SK-N-SH (cell line): Measurements from ENCODE around the gene NIPAL3. TPM values are rescaled to one million over a fixed set of nuclear protein-coding genes. Genes with fewer than 3 reads are reported as not detected.
"Not testable (repeated sequence)": the region's sequence is repeated elsewhere in the genome, so short reads cannot be mapped to it uniquely, and the experiment has no call there.

Experiments used
- CTCF ChIA-PET: fragments of 300-600, 350-600 bp; formaldehyde crosslinking; extraction: SDS; loops from one replicate; lab custom pipeline; 2021; lab: Yijun Ruan, JAX
- POLR2A ChIA-PET: fragments of 350-600 bp; sonication (Branson Sonifier 250); formaldehyde crosslinking; extraction: SDS; loops from one replicate; lab custom pipeline; 2020; ENCODE audit warnings: antibody characterized with exemption, inconsistent platforms; lab: Yijun Ruan, JAX
- DNase-seq: peaks from one replicate; pipeline ENCODE4 v3.0.0; 2012
- H2AFZ ChIP-seq: fragments of 200-600 bp; sonication (generic); 2 replicates; pipeline ENCODE4 v1.8.1; 2016; ENCODE audit warnings: antibody characterized with exemption, mild to moderate bottlenecking, low read depth
- H3F3A ChIP-seq: fragments of 200-600 bp; sonication (generic); replicated peaks from 2 replicates; pipeline ENCODE3; 2016; ENCODE audit warnings: antibody characterized with exemption, mild to moderate bottlenecking; ENCODE audit not compliant: insufficient read depth
- H3K27ac ChIP-seq, 2 experiments: fragments of 200-500 bp in 1 of 2; fragments of 200-600 bp in 1 of 2; sonication (Bioruptor generic) in 1 of 2; sonication (generic), shearing (Covaris generic) in 1 of 2; 2 replicates each; pipeline versions ENCODE4 v1.5.1 to v1.6.1; 2014 to 2016; ENCODE audit warnings: low read depth in 2 of 2, inconsistent platforms in 1 of 2, low read length in 1 of 2, mild to moderate bottlenecking in 1 of 2, mixed read lengths in 1 of 2
- H3K27me3 ChIP-seq: fragments of 200-600 bp; sonication (generic), shearing (Covaris generic); 2 replicates; pipeline ENCODE4 v1.6.1; 2016; ENCODE audit warnings: mixed run types; ENCODE audit not compliant: insufficient read depth
- H3K36me3 ChIP-seq, 2 experiments: fragments of 200-500 bp in 1 of 2; fragments of 200-600 bp in 1 of 2; sonication (Bioruptor generic) in 1 of 2; sonication (generic) in 1 of 2; replicated peaks in 1 of 2; 2 replicates each; pipeline versions ENCODE3 to v1.5.1; 2014 to 2016; ENCODE audit warnings: low read length in 1 of 2, mild to moderate bottlenecking in 1 of 2; ENCODE audit not compliant: insufficient read depth in 2 of 2, control insufficient read depth in 1 of 2
- H3K4me1 ChIP-seq, 2 experiments: fragments of 200-500 bp in 1 of 2; fragments of 200-600 bp in 1 of 2; sonication (Bioruptor generic) in 1 of 2; sonication (generic), shearing (Covaris generic) in 1 of 2; 2 replicates each; pipeline versions ENCODE4 v1.5.1 to v1.6.1; 2014 to 2016; ENCODE audit warnings: low read depth in 1 of 2, low read length in 1 of 2, mixed run types in 1 of 2; ENCODE audit not compliant: insufficient read depth in 2 of 2, control insufficient read depth in 1 of 2
- H3K4me2 ChIP-seq: fragments of 200-600 bp; sonication (generic), shearing (Covaris generic); 2 replicates; pipeline ENCODE4 v1.6.1; 2017; ENCODE audit warnings: mixed run types
- H3K4me3 ChIP-seq, 2 experiments: fragments of 200-500 bp in 1 of 2; fragments of 200-600 bp in 1 of 2; sonication (Bioruptor generic) in 1 of 2; sonication (generic), shearing (Covaris generic) in 1 of 2; 2 replicates each; pipeline versions ENCODE4 v1.5.1 to v1.8.1; 2014 to 2016; ENCODE audit warnings: low read depth in 2 of 2, inconsistent platforms in 1 of 2, low read length in 1 of 2, mild to moderate bottlenecking in 1 of 2, mixed read lengths in 1 of 2, moderate library complexity in 1 of 2
- H3K79me2 ChIP-seq: fragments of 200-600 bp; sonication (generic); 2 replicates; pipeline ENCODE4 v1.8.1; 2017; ENCODE audit warnings: mild to moderate bottlenecking; ENCODE audit not compliant: insufficient read depth
- H3K9ac ChIP-seq: fragments of 200-600 bp; sonication (generic); 2 replicates; pipeline ENCODE4 v1.6.1; 2017; ENCODE audit warnings: mixed run types
- H3K9me2 ChIP-seq: fragments of 200-600 bp; sonication (generic); 2 replicates; pipeline ENCODE4 v1.6.1; 2017; ENCODE audit warnings: mixed run types
- H3K9me3 ChIP-seq: fragments of 200-600 bp; sonication (generic); 2 replicates; pipeline ENCODE4 v1.6.1; 2017; ENCODE audit warnings: mixed run types, mild to moderate bottlenecking, moderate library complexity
- H4K20me1 ChIP-seq: fragments of 200-600 bp; sonication (generic); 2 replicates; pipeline ENCODE4 v1.6.1; 2017; ENCODE audit warnings: mild to moderate bottlenecking, mixed run types; ENCODE audit not compliant: insufficient read depth
- CTCF ChIP-seq: fragments of 200-600 bp; sonication (generic); IDR thresholded peaks from 2 replicates; pipeline ENCODE4 v1.6.1; 2017; ENCODE audit warnings: antibody characterized with exemption, mild to moderate bottlenecking, moderate library complexity
- ELF1 ChIP-seq: IDR thresholded peaks from 2 replicates; pipeline ENCODE4 v1.4.0; 2012
- EP300 ChIP-seq, 2 experiments: IDR thresholded peaks; 2 replicates each; pipeline versions ENCODE4 v1.4.0 to v1.6.1; 2012; ENCODE audit warnings: borderline replicate concordance in 1 of 2, low read depth in 1 of 2, low read length in 1 of 2
- FOSL2 ChIP-seq: IDR thresholded peaks from 2 replicates; pipeline ENCODE4 v1.4.0; 2012; ENCODE audit warnings: low read depth, mild to moderate bottlenecking, moderate library complexity, borderline replicate concordance
- FOXM1 ChIP-seq: IDR thresholded peaks from 2 replicates; pipeline ENCODE4 v1.4.0; 2012; ENCODE audit warnings: low read depth, mild to moderate bottlenecking
- GABPA ChIP-seq: IDR thresholded peaks from 2 replicates; pipeline ENCODE4 v1.4.0; 2012; ENCODE audit warnings: low read depth, mild to moderate bottlenecking
- MXI1 ChIP-seq: IDR thresholded peaks from 2 replicates; pipeline ENCODE4 v1.6.1; 2012; ENCODE audit warnings: mild to moderate bottlenecking, low read depth, low read length, improper control_type of control experiment
- NFIC ChIP-seq: IDR thresholded peaks from 2 replicates; pipeline ENCODE4 v1.4.0; 2012; ENCODE audit warnings: borderline replicate concordance
- POLR2AphosphoS5 ChIP-seq: IDR thresholded peaks from 2 replicates; pipeline ENCODE4 v1.6.1; 2012; ENCODE audit warnings: low read depth, low read length
- RCOR1 ChIP-seq: fragments of 150-350 bp; IDR thresholded peaks from 2 replicates; pipeline ENCODE4 v1.6.1; 2017; ENCODE audit warnings: antibody characterized with exemption, low read length
- REST ChIP-seq: IDR thresholded peaks from 2 replicates; pipeline ENCODE4 v1.6.1; 2012; ENCODE audit warnings: mild to moderate bottlenecking, low read depth, low read length, moderate library complexity
- RFX5 ChIP-seq: IDR thresholded peaks from 2 replicates; pipeline ENCODE4 v1.6.1; 2012; ENCODE audit warnings: mild to moderate bottlenecking, improper control_type of control experiment, low read length
- SIN3A ChIP-seq: IDR thresholded peaks from 2 replicates; pipeline ENCODE4 v1.6.1; 2012; ENCODE audit warnings: low read depth, mild to moderate bottlenecking, low read length, moderate library complexity, borderline replicate concordance
- TCF12 ChIP-seq: IDR thresholded peaks from 2 replicates; pipeline ENCODE4 v1.4.0; 2012
- USF1 ChIP-seq: IDR thresholded peaks from 2 replicates; pipeline ENCODE4 v1.4.0; 2012; ENCODE audit warnings: low read depth, borderline replicate concordance
- YY1 ChIP-seq: IDR thresholded peaks from 2 replicates; pipeline ENCODE4 v1.4.0; 2012; ENCODE audit warnings: low read depth, mild to moderate bottlenecking
- ZBTB33 ChIP-seq: IDR thresholded peaks from 2 replicates; pipeline ENCODE4 v1.4.0; 2012; ENCODE audit warnings: low read depth, borderline replicate concordance
- WGBS: methylation state at CpG from one replicate; pipeline ENCODE4 v1.1.6; 2017; ENCODE audit warnings: low lambda C conversion rate; 5-methylcytosine and 5-hydroxymethylcytosine counted together
- polyA plus RNA-seq, 3 experiments: library from polyadenylated mRNA; depleted of rRNA; stranded (reverse); fragments of >200 nt; gene quantifications; 2 replicates each; pipeline ENCODE4 v1.2.3, GENCODE V29; 2012
- TF ChIP-seq, protein P1 (sequence below): IDR thresholded peaks from 2 replicates; pipeline ENCODE4; 2012

NIPAL3 gene
- polyA plus RNA-seq, 1 of the 3 experiments (the other 2 are of a cell fraction) = 20.3 TPM

DNA sequence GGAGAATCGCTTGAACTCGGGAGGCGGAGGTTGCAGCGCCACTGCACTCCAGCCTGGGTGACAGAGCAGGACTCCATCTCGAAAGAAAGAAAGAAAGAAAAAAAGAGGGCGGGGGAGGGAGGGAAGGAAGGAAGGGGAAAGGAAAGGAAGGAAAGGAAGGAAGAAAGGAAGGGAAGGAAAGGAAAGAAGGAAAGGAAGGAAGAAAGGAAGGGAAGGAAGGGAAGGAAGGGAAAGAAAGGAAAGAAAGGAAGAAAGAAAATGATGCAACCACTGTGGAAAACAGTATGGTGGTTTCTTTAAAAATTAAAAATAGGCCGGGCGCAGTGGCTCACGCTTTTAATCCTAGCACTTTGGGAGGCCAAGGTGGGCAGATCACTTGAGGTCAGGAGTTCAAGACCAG is 71.9 kb downstream of the NIPAL3 start:
- peaks cover 7% of the 10 kb centered on the region for H3F3A ChIP-seq
- H2AFZ ChIP-seq = no peak overlapping the region
- no peaks in the 10 kb centered on the region for H4K20me1 ChIP-seq
- TF ChIP-seq NFIC = no peak
- no peak for TF ChIP-seq ELF1
- TF ChIP-seq GABPA = no peak
- TF ChIP-seq RFX5 = no peak
- TF ChIP-seq, protein P1, sequence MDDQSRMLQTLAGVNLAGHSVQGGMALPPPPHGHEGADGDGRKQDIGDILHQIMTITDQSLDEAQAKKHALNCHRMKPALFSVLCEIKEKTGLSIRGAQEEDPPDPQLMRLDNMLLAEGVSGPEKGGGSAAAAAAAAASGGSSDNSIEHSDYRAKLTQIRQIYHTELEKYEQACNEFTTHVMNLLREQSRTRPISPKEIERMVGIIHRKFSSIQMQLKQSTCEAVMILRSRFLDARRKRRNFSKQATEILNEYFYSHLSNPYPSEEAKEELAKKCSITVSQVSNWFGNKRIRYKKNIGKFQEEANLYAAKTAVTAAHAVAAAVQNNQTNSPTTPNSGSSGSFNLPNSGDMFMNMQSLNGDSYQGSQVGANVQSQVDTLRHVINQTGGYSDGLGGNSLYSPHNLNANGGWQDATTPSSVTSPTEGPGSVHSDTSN = no peak
- no peak for TF ChIP-seq MXI1
- TF ChIP-seq REST = no peak
- no peak for TF ChIP-seq ZBTB33
- no peak for TF ChIP-seq EP300 (IDR thresholded peaks at IDR 0.05; ENCODE audit: borderline replicate concordance in 1 of 2, low read depth in 1 of 2, low read length in 1 of 2)
- no peak for TF ChIP-seq FOSL2
- TF ChIP-seq TCF12 = no peak
- no peak for TF ChIP-seq USF1
- no peak for TF ChIP-seq FOXM1
- no peak for TF ChIP-seq SIN3A
- no peak for TF ChIP-seq RCOR1
- TF ChIP-seq CTCF = no peak
- no peak for TF ChIP-seq POLR2AphosphoS5
- no peak for TF ChIP-seq YY1
- TF ChIP-seq, all 33 proteins: peak for 0
- ChIA-PET POLR2A (no interaction called here), CTCF (interaction anchor here (1.1 to 1.6 kb wide), 2 partner anchors 14 to 285 kb away, joined by 3 to 4 read pairs; no protein-coding TSS in a partner anchor)
- H3K27me3 ChIP-seq = no peaks in the 10 kb centered on the region
- H3K4me1 ChIP-seq = no peaks in the 10 kb centered on the region
- no peaks in the 10 kb centered on the region for H3K9me2 ChIP-seq
- H3K79me2 ChIP-seq = no peaks in the 10 kb centered on the region
- no peak overlapping the region for H3K4me2 ChIP-seq
- no peak overlapping the region for H3K27ac ChIP-seq
- H3K4me3 ChIP-seq = no peak overlapping the region
- no peaks in the 10 kb centered on the region for H3K9me3 ChIP-seq
- H3K36me3 ChIP-seq = no peaks in the 10 kb centered on the region
- 85% methylated on average over 9 of the region's 9 CpGs for WGBS
- no peak for DNase-seq
- H3K9ac ChIP-seq = no peak overlapping the region

DNA sequence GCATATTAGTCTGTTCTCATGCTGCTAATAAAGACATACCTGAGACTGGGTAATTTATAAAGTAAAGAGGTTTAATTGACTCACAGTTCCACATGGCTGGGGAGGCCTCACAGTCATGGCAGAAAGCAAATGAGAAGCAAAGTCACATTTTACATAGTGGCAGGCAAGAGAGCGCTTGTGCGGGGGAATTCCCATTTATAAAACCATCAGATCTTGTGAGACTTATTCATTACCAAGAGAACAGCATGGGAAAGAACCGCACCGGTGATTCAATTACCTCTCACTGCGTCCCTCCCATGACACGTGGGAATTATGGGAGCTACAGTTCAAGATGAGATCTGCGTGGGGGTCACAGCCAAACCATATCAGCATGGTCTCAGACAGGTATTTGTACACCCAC is 72.6 kb downstream of the NIPAL3 start:
- H3K4me1 ChIP-seq, H3K36me3 ChIP-seq, H3K9ac ChIP-seq, H3K79me2 ChIP-seq, H3K27ac ChIP-seq, H3K27me3 ChIP-seq, H3K4me3 ChIP-seq, DNase-seq, POLR2A ChIA-PET, H2AFZ ChIP-seq, H3K9me3 ChIP-seq, H3K4me2 ChIP-seq, H4K20me1 ChIP-seq, CTCF ChIA-PET, H3F3A ChIP-seq, H3K9me2 ChIP-seq: not testable (repeated sequence)
- WGBS = 80% methylated on average over 7 of the region's 7 CpGs
